ENCODE data around the gene NSUN6.
A peak's percentile ranks its signal among the peaks of the same experiment; 100 is the strongest.
"Not testable (repeated sequence)": the region's sequence is repeated elsewhere in the genome, so short reads cannot be mapped to it uniquely, and the experiment has no call there.

NSUN6 gene

DNA sequence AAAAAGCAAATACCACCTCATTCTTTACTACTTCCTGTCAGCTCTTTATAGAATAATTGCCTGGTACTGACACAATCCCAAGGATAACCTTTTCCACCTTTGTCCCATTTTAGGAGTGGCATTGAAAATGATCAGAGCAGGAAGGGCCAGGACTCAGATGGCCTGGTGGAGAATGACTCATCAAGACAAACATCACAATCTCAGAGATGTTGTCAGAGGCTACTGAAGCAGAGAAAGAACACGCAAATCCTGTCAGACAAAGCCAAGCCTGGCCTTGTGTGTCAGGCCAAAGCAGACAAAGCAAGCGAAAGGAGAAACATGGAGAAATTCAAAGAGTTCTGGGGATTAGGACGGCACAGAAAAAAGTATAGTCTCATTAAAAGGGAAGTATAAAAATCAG, 40.9 kb downstream of the NSUN6 start:
- peak; percentile 10 for DNase-seq (ENCODE audit: low read depth)

DNA sequence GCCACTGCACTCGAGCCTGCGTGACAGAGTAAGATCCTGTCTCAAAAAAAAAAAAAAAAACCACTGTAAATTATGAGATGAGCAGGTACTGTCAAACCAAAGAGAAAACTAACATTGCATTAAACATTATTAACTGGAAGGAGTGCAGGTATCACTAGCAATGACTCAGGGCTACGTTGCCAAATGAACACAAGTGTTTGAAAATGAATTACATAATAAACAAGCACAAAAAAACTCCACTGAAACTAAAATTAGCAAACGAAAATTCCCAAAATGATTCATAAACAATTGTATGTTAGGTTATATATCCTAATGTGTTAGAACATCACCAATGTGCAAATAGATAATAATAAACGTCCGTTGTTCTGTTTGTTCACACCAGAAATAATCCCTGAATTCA, 42.8 kb downstream of the NSUN6 start:
- no peak for DNase-seq (ENCODE audit: low read depth)

DNA sequence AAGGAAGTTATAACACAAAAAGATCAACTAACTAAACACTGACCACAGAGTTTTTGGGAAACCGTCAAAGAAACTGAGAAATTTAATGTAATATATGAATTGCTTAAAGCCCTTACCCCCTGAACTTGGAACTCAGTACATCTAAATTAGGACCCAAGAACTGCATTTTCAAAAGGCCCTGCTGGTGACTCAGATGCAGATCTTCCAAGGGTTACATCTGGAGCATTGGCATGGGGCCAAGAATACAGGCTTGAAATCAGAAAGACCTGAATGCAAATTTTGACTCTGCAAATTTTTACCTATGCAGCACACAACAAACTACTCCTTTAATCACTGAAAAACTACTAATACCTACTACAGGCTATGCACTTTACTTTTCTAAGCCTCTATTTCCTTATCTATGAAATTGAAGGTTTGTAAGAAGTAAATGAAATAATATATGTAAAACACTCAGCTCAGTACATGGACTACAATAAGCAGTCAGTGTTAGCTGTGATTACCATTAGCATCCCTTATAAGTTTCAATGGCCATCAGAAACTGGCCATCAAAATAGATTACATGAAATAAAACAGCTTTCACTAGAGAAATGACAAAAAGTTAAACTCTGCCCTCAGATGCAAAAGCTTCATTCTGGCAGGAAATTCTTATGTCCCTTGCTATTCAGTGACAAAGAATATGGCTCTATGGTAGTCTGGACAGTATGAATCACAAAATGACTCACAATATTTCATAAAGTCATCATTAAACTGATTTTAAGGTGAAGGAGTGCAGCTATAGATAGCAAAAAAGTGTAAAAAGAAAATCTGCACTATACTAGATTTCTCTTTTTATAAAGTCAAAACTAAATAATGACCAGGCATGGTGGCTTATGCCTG, 43.6 kb downstream of the NSUN6 start:
- peak; percentile 53 for DNase-seq (ENCODE audit: low read depth)

DNA sequence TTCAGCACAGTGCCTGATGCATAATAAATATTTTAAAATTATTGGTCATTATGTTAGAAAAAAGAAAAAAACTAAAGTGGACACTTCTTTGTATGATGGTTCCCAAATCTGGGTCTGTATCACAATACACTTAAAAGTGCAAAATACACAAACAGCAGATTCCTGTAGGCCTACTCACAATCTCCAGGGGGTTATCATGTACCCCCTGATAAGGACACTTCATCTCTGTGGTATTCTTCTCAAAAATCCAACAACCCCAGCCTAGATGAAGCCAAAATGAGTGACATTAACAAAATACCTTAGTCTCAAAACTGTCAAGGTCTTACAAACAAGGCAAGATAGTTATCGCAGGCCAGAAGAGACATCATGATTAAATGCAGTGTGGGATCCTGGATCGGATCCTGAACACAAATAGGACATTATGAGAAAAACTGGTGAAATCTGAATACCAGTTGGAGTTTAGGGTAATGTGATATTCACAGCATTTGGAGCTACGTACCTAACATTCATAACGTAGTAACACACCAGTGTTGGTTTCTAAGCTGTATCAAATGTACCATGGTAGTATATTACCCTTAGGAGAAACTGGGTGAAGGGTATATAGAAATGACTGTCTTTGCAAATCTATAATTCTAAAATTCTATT, 45.2 kb downstream of the NSUN6 start:
- DNase-seq (ENCODE audit: low read depth): no peak

DNA sequence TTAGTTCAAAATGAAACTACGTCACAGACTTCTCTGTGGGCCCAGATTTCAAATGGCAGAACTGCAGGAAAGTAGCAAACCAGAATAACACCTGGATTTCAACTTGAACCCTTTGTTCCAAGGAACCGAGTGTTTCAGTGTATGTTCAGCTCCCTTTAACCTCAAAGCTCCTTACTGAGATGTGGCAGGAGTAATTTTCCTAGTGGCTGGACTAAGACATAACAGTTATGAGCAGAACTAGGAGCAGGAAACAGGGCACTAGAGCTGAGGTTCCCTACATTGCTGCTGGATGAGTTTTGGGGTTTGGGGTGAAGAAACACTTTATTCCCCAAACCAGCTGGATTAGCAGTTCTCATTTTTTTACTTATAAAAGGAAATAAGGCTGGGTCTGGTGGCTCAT, 50.1 kb downstream of the NSUN6 start:
- DNase-seq (ENCODE audit: low read depth): no peak

GRCh38 chr10:18599392-18599791, 52.0 kb downstream of the NSUN6 start:
- no peak for DNase-seq (ENCODE audit: low read depth)

GRCh38 chr10:18594574-18595156, 56.7 kb downstream of the NSUN6 start:
- DNase-seq (ENCODE audit: low read depth): no peak

DNA sequence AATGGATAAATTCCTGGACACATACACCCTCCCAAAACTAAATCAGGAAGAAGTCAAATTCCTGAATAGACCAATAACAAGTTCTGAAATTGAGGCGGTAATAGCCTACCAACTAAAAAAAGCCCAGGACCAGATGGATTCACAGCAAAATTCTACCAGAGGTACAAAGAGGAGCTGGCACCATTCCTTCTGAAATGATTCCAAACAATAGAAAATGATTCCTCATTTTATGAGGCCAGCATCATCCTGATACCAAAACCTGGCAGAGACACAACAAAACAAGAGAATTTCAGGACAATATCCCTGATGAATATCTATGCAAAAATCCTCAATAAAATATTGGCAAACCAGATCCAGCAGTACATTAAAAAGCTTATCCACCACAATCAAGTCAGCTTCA, 60.2 kb downstream of the NSUN6 start:
- DNase-seq (ENCODE audit: low read depth): not testable (repeated sequence)

DNA sequence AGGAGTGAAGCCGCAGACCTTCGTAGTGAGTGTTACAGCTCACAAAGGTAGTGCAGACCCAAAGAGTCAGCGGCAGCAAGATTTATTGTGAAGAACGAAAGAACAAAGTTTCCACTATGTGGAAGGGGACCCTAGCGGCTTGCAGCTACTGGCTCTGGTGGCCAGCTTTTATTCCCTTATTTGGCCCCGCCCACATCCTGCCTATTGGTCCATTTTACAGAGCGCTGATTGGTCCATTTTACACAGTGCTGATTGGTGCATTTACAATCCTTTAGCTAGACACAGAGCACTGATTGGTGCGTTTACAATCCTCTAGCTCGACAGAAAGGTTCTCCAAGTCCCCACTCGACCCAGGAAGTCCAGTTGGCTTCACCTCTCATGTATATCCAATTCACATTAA, 64.8 kb downstream of the NSUN6 start:
- not testable (repeated sequence) for DNase-seq (ENCODE audit: low read depth)

GRCh38 chr10:18583575-18584270, 67.7 kb downstream of the NSUN6 start:
- no peak for DNase-seq (ENCODE audit: low read depth)

DNA sequence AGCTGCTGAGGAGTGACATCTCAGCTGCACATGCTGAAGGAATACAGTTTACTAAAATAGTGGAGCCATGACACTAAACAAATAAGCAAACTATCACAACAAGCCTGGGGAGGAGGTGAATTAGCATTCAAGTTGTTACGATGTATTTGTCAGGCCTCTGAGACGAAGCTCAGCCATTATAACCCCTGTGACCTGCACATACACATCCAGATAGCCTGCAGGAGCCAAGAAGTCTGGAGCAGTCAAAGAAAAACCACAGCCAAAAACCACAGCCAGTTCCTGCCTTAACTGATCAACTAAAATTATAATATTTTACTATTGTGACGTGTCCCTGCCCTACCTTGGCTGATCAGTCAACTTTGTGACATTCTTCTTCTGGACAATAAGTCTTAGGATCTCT, 68.6 kb downstream of the NSUN6 start:
- DNase-seq (ENCODE audit: low read depth): no peak

- DNase-seq (ENCODE audit: low read depth): no peak
Observed at GRCh38 chr10:18577823-18578685, 73.3 kb downstream of the NSUN6 start.

- DNase-seq (ENCODE audit: low read depth): no peak
Observed at GRCh38 chr10:18576586-18576985, 74.8 kb downstream of the NSUN6 start.

DNA sequence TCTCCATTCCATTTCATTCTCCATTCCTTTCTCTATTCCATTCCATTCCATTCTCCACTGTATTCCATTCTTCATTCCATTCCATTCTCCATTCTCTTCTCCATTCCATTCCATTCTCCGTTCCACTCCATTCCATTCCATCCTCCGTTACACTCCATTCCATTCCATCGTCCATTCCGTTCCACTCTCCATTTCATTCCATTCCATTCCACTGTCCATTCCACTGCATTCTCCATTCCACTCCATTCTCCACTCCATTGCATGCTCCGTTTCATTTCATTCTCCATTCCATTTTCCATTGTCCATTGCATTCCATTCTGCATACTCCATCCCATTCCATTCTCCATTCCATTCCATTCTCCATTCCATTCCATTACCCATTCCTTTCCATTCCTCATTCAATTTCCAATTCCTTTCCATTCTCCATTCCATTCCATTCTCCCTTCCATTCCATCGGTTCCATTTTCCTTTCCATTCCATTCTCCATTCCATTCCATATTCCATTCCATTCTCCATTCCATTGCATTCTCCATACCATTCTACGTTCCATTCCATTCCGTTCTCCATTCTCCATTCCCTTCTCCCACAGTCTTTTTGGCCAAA, 78.3 kb downstream of the NSUN6 start:
- no peak for DNase-seq (ENCODE audit: low read depth)

DNA sequence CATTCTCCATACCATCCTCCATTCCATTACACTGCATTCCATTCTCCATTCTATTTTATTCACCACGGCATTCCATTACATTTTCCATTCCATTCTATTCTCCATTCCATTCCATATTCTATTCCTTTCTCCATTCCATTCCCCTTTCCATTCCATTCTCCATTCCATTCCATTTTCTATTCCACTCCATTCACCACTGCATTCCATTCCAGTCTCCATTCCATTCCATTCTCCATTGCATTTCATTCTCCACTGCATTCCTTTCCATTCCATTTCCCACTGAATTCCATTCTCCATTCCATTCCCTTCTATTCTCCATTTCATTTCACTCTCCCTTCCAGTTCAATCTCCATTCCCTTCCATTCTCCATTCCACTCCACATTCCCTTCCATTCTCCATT, 79.6 kb downstream of the NSUN6 start:
- DNase-seq (ENCODE audit: low read depth): no peak

DNA sequence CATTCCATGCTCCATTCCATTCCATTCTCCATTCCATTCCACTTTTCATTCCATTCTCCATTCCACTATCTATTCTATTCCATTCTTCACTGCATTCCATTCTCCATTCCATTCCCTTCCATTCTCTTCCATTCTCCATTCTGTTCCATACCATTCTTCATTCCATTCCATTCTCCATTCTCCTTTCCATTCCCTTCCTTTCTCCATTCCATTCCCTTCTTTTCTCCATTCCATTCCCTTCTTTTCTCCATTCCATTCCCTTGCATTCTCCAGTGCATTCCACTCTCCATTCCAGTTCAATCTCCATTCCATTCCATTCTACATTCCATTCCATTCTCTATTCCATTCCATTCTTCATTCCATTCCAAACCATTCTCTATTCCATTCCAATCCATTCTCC, 80.3 kb downstream of the NSUN6 start:
- no peak for DNase-seq (ENCODE audit: low read depth)

DNA sequence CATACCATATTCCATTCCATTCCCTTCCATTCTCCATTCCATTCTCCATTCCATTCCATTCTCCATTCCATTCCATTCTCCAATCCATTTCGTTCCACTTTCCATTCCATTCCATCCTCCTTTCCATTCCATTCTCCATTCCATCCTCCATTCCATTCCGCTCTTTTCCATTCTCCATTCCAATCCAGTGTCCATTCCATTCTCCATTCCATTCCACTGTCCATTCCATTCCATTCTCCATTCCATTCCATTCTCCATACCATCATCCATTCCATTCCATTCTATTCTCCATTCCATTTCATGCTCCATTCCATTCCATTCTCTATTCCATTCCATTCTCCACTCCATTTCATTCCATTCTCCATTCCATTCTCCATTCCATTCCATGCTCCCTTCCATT, 81.0 kb downstream of the NSUN6 start:
- not testable (repeated sequence) for DNase-seq (ENCODE audit: low read depth)

DNA sequence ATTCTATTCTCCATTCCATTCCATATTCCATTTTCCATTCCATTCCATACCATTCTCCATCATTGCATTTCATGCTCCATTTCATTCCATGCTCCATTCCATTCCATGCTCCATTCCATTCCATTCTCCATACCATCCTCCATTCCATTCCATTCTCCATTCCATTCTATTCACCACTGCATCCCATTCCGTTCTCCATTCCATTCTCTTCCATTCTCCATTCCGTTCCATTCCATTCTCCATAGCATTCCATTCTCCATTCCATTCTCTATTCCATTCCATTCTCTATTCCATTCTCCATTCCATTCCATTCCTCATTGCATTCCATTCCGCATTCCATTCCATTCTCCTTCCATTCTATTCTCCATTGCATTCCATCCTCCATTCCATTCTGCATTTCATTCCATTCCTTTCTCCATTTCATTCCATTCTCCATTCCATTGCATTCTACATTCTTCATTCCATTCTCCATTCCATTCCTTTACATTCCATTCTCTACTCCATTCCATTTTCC, 84.0 kb downstream of the NSUN6 start:
- DNase-seq (ENCODE audit: low read depth): no peak

DNA sequence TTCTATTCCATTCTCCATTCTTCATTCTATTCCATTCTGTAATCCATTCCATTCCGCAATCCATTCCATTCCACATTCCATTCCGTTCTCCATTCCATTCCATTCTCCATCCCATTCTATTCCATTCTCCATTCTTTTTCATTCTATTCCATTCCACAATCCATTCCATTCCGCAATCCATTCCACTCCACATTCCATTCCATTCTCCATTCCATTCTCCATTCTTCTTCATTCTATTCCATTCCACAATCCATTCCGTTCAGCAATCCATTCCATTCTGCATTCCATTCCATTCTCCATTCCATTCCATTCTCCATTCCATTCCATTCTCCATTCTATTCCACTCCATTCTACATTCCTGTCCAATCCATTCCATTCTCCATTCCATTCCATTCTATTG, 85.2 kb downstream of the NSUN6 start:
- no peak for DNase-seq (ENCODE audit: low read depth)

- no peak for DNase-seq (ENCODE audit: low read depth)
Observed at GRCh38 chr10:18565006-18565405, 86.4 kb downstream of the NSUN6 start.

All from HS-5 (cell line).